ENCODE measurements around the gene FOXN4. TPM values are rescaled to one million over a fixed set of nuclear protein-coding genes. Genes with fewer than 3 reads are reported as not detected.

FOXN4 gene
- total RNA-seq, 1 experiment from 2014 or later = 0.52 TPM

- intact Hi-C loops (cut with micrococcal nuclease) = no loop called here
- H3K4me2 ChIP-seq (ENCODE audit: low read length) = no peak overlapping the region
- TF ChIP-seq ATF3 (IDR thresholded peaks at IDR 0.05) (no peak), REST (IDR thresholded peaks at IDR 0.05; ENCODE audit: low read depth) (no peak), SP1 (IDR thresholded peaks at IDR 0.05; ENCODE audit: low read depth) (no peak), FOSL1 (IDR thresholded peaks at IDR 0.05; ENCODE audit: low read depth) (no peak), POLR2AphosphoS5 (IDR thresholded peaks at IDR 0.05; ENCODE audit: low read depth, low read length) (no peak), RAD21 (IDR thresholded peaks at IDR 0.05; ENCODE audit: low read depth) (no peak), SRF (IDR thresholded peaks at IDR 0.05; ENCODE audit: low read depth) (no peak), TCF7L2 (IDR thresholded peaks at IDR 0.05; ENCODE audit: borderline replicate concordance, extremely low read depth, insufficient read depth, insufficient read length) (no peak), YY1 (IDR thresholded peaks at IDR 0.05; ENCODE audit: extremely low read depth, insufficient replicate concordance, low read depth, low read length) (no peak), EGR1 (IDR thresholded peaks at IDR 0.05; ENCODE audit: low read depth) (no peak), EZH2phosphoT487 (IDR thresholded peaks at IDR 0.05; ENCODE audit: borderline replicate concordance) (no peak), EZH2 (IDR thresholded peaks at IDR 0.05) (no peak), ELF1 (IDR thresholded peaks at IDR 0.05; ENCODE audit: borderline replicate concordance, low read depth) (no peak)
- no peaks in the 10 kb centered on the region for H3K9me2 ChIP-seq (ENCODE audit: insufficient read depth)
- ATAC-seq = no peak
- RAD21 ChIA-PET (ENCODE audit: low non-redundant PET in 1 of 2, low total read pairs in 2 of 2, uncharacterized antibody in 2 of 2, unreplicated experiment in 2 of 2) = no interaction called here
- H3K4me1 ChIP-seq (ENCODE audit: control insufficient read depth in 1 of 2, insufficient read depth in 2 of 2, low read length in 2 of 2) = peaks cover 0 to 8% of the 10 kb centered on the region in 2 experiments; a peak in 3 of 4 replicates
- H3K79me2 ChIP-seq (ENCODE audit: insufficient read depth, low read length) = no peaks in the 10 kb centered on the region
- CTCF ChIA-PET = no interaction called here
- H2AFZ ChIP-seq (ENCODE audit: low read depth, low read length, poor library complexity, severe bottlenecking) = no peak overlapping the region
- no TSS peak for BruUV-seq (replicated peaks)
- H3K4me3 ChIP-seq (replicated peaks in 1 of 2; ENCODE audit: low read depth in 1 of 2, low read length in 2 of 2) = no peak overlapping the region
- H3K27me3 ChIP-seq (ENCODE audit: insufficient read depth, low read length) = no peaks in the 10 kb centered on the region
- H3K9me3 ChIP-seq (ENCODE audit: control insufficient read depth in 1 of 2, insufficient read depth in 1 of 2, low read depth in 1 of 2, low read length in 2 of 2) = no peaks in the 10 kb centered on the region
- no peak for DNase-seq (ENCODE audit: low read depth, low spot score)
- 0 out of 4 replicates have a peak, but pooled peaks cover 0 to 2% of the 10 kb centered on the region in 2 experiments for H3K36me3 ChIP-seq (ENCODE audit: control insufficient read depth in 1 of 2, insufficient read depth in 2 of 2, low read length in 2 of 2)
- no peak overlapping the region for H3K9ac ChIP-seq (ENCODE audit: low read length)
- no peak overlapping the region for H3K27ac ChIP-seq (ENCODE audit: low read depth, low read length)
- POLR2A ChIA-PET = no interaction called here
- H4K20me1 ChIP-seq (ENCODE audit: insufficient read depth) = no peaks in the 10 kb centered on the region
Observed at GRCh38 chr12:109244073-109244472, 65.0 kb downstream of the FOXN4 start.

Data from HCT116 (cell line).